Pancreas (tissue), 10 donors: ENCODE measurements around the gene CRY1. TPM values are rescaled to one million over a fixed set of nuclear protein-coding genes. Genes with fewer than 3 reads are reported as not detected.

ENCODE experiments used
- ATAC-seq, 4 donors: fragments of 200-7000 bp; cut with Tn5 transposase; one replicate each; pipeline versions ENCODE4 v1.8.0 to v1.9.1; 2020; ENCODE audit warnings: mild to moderate bottlenecking in 4 of 4, moderate library complexity in 4 of 4
- DNase-seq, 6 donors: peaks; one replicate each; pipeline ENCODE4 v3.0.0-alpha.2; 2020
- FAIRE-seq: peaks from 2 replicates; lab custom pipeline; 2012; peaks lifted over from hg19 to GRCh38; lab: Jason Lieb, UNC
- H3K27ac ChIP-seq, 4 donors: fragments of 200-600 bp; sonication (generic); 1 replicate in 3 of 4; 2 replicates in 1 of 4; pipeline versions ENCODE4 v1.5.0 to v1.8.0; 2020
- H3K27me3 ChIP-seq, 4 donors: fragments of 200-600 bp; one replicate each; pipeline ENCODE4 v1.8.0; 2021
- H3K36me3 ChIP-seq, 3 donors: fragments of 200-600 bp; sonication (generic) in 1 of 3; one replicate each; pipeline versions ENCODE4 v1.5.0 to v1.8.0; 2020 to 2021
- H3K4me1 ChIP-seq, 3 donors: fragments of 200-600 bp; one replicate each; pipeline ENCODE4 v1.8.0; 2021
- H3K4me3 ChIP-seq, 4 donors: fragments of 200-600 bp; sonication (generic) in 2 of 4; one replicate each; pipeline versions ENCODE4 v1.5.0 to v1.8.0; 2020 to 2021
- H3K9me3 ChIP-seq, 4 donors: fragments of 200-600 bp; one replicate each; pipeline ENCODE4 v1.8.0; 2021
- WGBS, 2 donors: extraction: QIAGEN DNeasy Blood & Tissue Kit; methylation state at CpG; one replicate each; pipeline ENCODE4 v1.1.7; 2013; 5-methylcytosine and 5-hydroxymethylcytosine counted together
- intact Hi-C, 3 donors: fragments of 100-400 bp; cut with DNase I; formaldehyde crosslinking; loops; one replicate each; pipeline versions ENCODE4 v1.11.1 to v1.14.2; 2022
- polyA plus RNA-seq, 2 donors: library from polyadenylated mRNA; stranded (reverse); fragments of 200-250 nt; gene quantifications; one replicate each; pipeline ENCODE4 v1.2.3, GENCODE V29; 2013
- total RNA-seq, 6 donors: library from RNA; stranded (reverse); fragmentation: NEBNext Ultra II Directional in 4 of 6; extraction: Animal tissue kit (Norgen Biotek cat#: 25700) in 4 of 6; gene quantifications; one replicate each; pipeline versions ENCODE4 v1.2.1 to v1.2.4, GENCODE V29; 2021 to 2023
- TF ChIP-seq, protein P1 (sequence below), 4 donors: fragments of 200-600 bp; sonication (generic) in 3 of 4; IDR thresholded peaks; one replicate each; pipeline versions ENCODE4 v1.5.0 to v1.8.0; 2021; ENCODE audit warnings: antibody characterized with exemption in 4 of 4
- donor health status: healthy with polysubstance abuse.
- donor health status: DM: no; HTN: no; CAD: no; lungs with moderate emphysema.
- donor health status: DM: no; HTN: no; CAD: no.
- donor health status: control.
- donor health status: control.
- donor health status: Bipolar disorder and iron deficiency.
- donor health status: DM: yes; HTN: yes; CAD: no.
- donor health status: DM: no; HTN: no; CAD: no.
- donor health status: DM: no; HTN: no; CAD: no.
- donor health status: DM: yes; HTN: yes; CAD: no.

The CRY1 gene
- total and polyA plus RNA-seq, 8 donors, result 5.3 to 11.5 (median 8.1) TPM

DNA sequence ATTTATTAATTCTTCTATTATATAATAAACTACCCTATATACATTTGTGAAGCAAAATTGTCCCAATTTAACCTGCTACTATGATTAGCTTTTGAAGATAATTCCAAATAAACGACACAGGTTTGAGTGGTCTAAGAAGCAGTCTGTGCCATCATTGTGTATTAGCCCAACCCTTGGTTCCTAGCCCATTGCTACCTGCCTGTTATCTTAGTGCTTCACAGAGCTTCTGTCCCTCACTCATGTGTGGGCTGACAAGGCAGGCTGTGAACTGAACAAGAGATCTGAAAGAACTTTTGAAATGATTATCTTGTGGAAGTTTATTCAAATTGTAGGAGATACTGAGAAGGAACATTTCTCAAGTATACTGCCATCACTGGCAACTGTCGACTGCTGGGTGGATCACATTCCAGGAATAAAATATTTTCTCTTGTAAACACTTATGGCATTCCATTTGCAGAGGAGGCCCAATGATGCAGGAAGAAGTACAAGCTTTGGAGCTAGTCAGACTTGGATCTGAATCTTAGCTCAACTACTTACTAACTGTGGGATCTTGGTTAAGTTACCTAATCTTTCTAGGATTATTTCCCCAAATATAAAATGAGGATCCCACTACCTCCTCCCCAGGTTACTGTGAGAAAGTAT lies 98.6 kb downstream of the CRY1 start:
- H3K36me3 ChIP-seq, result no peaks in the 10 kb centered on the region
- H3K4me1 ChIP-seq, result no peaks in the 10 kb centered on the region
- no peak overlapping the region for H3K27ac ChIP-seq
- H3K4me3 ChIP-seq, result no peak overlapping the region
- H3K27me3 ChIP-seq, result no peaks in the 10 kb centered on the region
- intact Hi-C loops, result no loop called here
- ATAC-seq, result no peak
- FAIRE-seq, result peak; percentile 17
- no peak for DNase-seq
- 45 to 47% methylated on average over 2 of the region's 2 CpGs for WGBS, 2 donors
- no peaks in the 10 kb centered on the region for H3K9me3 ChIP-seq
- TF ChIP-seq, protein P1, sequence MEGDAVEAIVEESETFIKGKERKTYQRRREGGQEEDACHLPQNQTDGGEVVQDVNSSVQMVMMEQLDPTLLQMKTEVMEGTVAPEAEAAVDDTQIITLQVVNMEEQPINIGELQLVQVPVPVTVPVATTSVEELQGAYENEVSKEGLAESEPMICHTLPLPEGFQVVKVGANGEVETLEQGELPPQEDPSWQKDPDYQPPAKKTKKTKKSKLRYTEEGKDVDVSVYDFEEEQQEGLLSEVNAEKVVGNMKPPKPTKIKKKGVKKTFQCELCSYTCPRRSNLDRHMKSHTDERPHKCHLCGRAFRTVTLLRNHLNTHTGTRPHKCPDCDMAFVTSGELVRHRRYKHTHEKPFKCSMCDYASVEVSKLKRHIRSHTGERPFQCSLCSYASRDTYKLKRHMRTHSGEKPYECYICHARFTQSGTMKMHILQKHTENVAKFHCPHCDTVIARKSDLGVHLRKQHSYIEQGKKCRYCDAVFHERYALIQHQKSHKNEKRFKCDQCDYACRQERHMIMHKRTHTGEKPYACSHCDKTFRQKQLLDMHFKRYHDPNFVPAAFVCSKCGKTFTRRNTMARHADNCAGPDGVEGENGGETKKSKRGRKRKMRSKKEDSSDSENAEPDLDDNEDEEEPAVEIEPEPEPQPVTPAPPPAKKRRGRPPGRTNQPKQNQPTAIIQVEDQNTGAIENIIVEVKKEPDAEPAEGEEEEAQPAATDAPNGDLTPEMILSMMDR (IDR thresholded peaks at IDR 0.05), result no peak

DNA sequence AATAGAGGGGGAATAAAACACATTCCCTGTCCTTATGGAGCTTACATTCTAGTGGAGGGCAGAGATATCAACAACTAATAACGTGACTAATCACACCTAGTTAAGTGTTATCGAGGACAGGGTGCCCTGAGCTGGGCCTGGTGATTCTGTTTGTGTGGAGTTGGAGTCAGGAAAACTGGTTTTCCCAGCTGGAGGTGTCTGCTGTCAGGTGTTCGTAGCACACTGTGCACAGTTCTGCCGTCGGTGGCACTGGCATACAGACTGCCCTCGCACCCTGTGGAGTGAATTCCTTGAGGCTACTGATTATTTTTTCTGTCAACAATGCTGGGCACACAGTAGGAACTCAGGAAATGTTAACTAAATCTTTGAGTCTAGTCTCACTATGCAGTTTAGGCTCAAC lies 105.5 kb downstream of the CRY1 start:
- H3K9me3 ChIP-seq, result no peaks in the 10 kb centered on the region
- H3K36me3 ChIP-seq, result peaks cover 0 to 11% (median 0%) of the 10 kb centered on the region in 3 donors
- peak overlapping the region; percentile 13 to 92 (median 80) for H3K27ac ChIP-seq
- WGBS, 2 donors, result 19 to 25% methylated on average over 6 of the region's 6 CpGs
- no peak overlapping the region for H3K4me3 ChIP-seq
- TF ChIP-seq, protein P1 (IDR thresholded peaks at IDR 0.05), result no peak
- no peak for FAIRE-seq
- DNase-seq, result peak in 3 of 6 donors; percentile 18 to 49 (median 34)
- ATAC-seq, result peak; percentile 21 to 47 (median 28)
- H3K4me1 ChIP-seq, result peaks cover 7 to 8% (median 8%) of the 10 kb centered on the region in 3 donors
- intact Hi-C loops, result no loop called here
- H3K27me3 ChIP-seq, result no peaks in the 10 kb centered on the region

DNA sequence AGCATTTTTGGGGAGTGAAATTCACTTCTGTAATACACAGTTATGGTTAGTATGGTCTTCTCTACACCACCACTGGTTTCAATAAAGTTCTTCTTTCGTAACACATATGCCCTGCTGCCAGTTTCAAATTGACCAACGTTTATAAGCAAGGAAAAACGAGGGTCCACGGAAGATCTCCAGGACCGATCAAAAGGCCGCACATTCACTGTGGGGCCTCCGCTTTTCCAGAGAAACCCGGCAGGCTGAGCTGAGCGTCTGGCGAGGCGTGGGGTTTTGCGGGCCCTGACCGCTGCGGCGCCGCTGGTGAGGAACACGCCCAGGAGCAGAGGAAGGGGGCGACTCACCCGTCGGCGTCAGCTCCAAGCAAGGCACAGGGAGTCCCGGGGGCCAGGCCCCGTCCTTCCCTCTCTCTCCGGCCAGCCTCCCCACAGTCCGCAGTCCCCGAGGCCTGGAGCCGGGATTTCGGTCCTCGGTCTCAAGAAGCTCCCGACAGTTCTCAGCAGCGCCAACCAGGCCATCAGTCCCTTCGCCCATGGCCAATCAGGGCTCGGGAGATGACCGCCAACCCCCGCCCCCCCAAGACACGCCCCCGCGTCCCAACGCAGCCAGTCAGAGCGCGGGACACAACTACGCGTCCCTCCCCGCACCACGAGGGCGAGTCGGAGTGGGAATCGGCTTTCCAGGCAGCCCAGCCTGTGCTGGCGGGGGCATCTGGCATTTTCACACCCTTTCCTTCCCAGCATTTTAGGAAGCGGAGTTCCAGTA lies 106.5 kb downstream of the CRY1 start, which contains the start of gene MTERF2:
Gene MTERF2, minus strand, starts transcription at position 522 of the 765 bp plus-strand sequence. CDS start 8,432 bp downstream, outside the sequence.
- intact Hi-C loops, result no loop called here
- peaks cover 0 to 11% (median 0%) of the 10 kb centered on the region in 3 donors for H3K36me3 ChIP-seq
- no peaks in the 10 kb centered on the region for H3K9me3 ChIP-seq
- DNase-seq (peak; percentile 91 to 97 (median 94)), FAIRE-seq (no peak), ATAC-seq (peak; percentile 95 to 98 (median 95))
- H3K27me3 ChIP-seq, result no peaks in the 10 kb centered on the region
- H3K4me1 ChIP-seq, result peaks cover 7 to 8% (median 8%) of the 10 kb centered on the region in 3 donors
- WGBS, 2 donors, result 0% methylated on average over 50 of the region's 50 CpGs
- TF ChIP-seq, protein P1 (IDR thresholded peaks at IDR 0.05), result no peak
- peak within 1 kb of the TSS; percentile 63 to 71 (median 66) for H3K4me3 ChIP-seq
- peak within 1 kb of the TSS; percentile 68 to 92 (median 88) for H3K27ac ChIP-seq

DNA sequence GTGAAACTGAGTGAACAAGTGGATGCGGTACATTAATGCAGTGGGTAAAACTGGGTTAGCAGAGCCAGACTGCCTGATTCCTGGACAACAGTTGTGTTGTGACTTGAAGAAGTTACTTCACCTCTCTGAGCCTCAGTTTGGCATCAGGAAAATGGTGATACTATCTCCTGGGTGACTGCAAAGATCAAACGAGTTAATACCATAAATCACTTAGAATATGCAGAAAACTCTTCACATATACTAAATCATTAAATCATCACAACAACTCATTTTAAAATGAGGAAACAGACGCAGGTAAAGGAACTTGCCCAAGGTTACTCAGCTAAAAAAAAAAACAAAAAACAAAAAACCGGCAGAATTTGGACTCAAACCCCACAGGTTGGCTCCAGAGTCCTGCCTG lies 107.2 kb downstream of the CRY1 start:
- WGBS, 2 donors, result 10% methylated on average over 4 of the region's 4 CpGs

More for the DNA sequence above, 107.2 kb downstream of the CRY1 start:
- TF ChIP-seq, protein P1 (IDR thresholded peaks at IDR 0.05), result no peak
- Histone ChIP-seq H3K27me3 (no peaks in the 10 kb centered on the region), H3K9me3 (no peaks in the 10 kb centered on the region), H3K4me3 (peak overlapping the region; percentile 63 to 71 (median 66)), H3K27ac (peak overlapping the region; percentile 68 to 92 (median 88)), H3K4me1 (peaks cover 7 to 12% (median 8%) of the 10 kb centered on the region in 3 donors), H3K36me3 (peaks cover 0 to 11% (median 0%) of the 10 kb centered on the region in 3 donors)
- intact Hi-C loops, result no loop called here
- no peak for DNase-seq
- ATAC-seq, result peak in 1 of 4 donors; percentile 2
- FAIRE-seq, result no peak
